ENCODE data around the gene LYPD3.
A peak's percentile ranks its signal among the peaks of the same experiment; 100 is the strongest.
"Not testable (repeated sequence)": the region's sequence is repeated elsewhere in the genome, so short reads cannot be mapped to it uniquely, and the experiment has no call there.

The LYPD3 gene

DNA sequence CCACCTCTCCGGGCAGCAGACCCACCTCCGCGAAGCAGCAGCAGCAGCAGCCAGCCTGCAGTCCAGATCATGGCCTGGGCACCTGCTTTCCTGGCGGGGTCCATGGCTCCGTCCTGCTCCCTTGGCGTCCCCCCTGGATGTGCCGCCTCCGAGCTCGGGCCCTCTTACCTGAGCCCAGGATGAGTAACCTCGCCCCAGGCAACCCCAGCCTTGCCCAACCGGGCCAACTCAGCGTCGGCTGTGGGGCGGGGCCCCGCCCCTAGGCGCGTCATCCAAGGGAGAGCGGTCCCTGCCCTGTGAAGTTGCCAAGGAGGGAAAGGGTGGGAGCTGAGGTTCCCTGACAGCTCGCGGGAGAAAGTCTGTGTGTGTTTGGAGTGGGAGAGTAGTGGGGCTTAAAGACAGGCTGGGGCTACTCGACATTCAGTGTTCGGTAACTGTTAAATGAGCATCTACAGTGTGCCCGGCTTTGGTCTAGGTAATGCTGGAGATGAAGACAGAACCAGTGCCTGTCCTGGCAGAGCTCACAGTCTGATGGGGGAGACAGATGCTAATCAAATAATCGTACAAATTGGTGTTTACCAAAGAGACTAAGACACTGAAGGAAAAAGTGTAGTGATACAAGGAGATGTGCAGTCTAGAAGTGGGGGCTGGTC is at the start of gene LYPD3:
LYPD3 (minus strand) TSS at position 141 of the 653 bp plus-strand sequence; CDS start at position 104, 37 bp downstream.
- no peak for DNase-seq (ENCODE audit: low read depth in 1 of 2, low spot score in 1 of 2)

DNA sequence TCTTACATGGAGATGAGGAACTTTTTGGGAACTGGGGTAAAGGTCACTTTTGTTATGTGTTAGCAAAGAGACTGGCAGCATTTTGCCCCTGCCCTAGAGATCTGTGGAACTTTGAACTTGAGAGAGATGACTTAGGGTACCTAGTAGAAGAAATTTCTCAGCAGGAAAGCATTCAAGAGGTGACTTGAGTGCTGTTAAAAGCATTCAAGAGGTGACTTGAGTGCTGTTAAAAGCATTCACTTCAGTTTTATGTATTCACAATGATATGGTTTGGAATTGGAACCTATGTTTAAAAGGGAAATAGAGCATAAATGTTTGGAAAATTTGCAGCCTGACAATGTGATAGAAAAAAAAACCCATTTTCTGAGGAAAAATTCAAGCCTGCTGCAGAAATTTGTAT is 47.0 kb upstream of the LYPD3 start:
- DNase-seq (ENCODE audit: low read depth in 1 of 2, low spot score in 1 of 2) = not testable (repeated sequence)

DNA sequence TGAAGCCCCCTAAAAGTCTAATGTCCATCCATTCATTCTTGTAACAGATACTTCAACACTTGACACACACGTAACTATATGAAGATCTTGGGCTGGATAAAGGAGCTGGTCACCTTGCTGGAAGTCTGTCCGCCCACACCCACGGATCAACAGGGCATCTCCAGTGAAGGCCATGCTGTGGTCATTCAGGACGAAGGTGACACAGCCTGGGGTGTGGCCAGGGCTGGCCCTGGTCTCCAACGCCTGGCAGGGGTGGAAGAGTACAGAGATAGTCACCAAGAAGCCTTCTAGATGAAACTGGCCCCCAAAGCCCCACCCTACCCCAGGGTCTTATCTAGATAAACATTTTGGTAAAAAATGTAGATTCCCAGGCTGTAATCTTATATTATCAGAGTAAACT is 45.9 kb upstream of the LYPD3 start:
- DNase-seq (ENCODE audit: low read depth in 1 of 2, low spot score in 1 of 2) = no peak

GRCh38 chr19:43510713-43511112 is 45.3 kb upstream of the LYPD3 start:
- DNase-seq (ENCODE audit: low read depth in 1 of 2, low spot score in 1 of 2) = no peak

GRCh38 chr19:43507880-43508279 is 42.5 kb upstream of the LYPD3 start:
- DNase-seq (ENCODE audit: low read depth in 1 of 2, low spot score in 1 of 2) = no peak

DNA sequence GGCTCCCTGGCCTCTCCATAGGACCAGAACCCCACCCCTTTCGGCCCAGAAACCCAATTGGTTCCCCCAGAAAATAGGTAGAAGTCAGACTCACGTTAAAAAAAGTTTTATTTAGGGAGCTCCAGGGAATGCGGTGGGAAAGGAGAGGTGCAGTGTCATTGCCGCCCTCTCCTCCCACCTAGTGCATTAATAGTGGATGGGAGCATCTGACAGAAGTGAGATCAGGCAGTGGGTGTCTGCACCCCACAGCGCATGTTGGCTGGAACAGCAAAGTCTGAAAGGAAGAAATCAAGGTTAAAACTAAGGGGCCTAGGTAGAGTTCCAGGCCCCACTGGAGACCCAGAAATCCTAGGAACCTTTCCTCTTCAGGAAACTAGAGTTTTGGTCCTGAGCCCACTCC is 41.2 kb upstream of the LYPD3 start:
- no peak for DNase-seq (ENCODE audit: low read depth in 1 of 2, low spot score in 1 of 2)

- no peak for DNase-seq (ENCODE audit: low read depth in 1 of 2, low spot score in 1 of 2)
These were observed 40.5 kb upstream of the LYPD3 start for GRCh38 chr19:43505941-43506340.

DNA sequence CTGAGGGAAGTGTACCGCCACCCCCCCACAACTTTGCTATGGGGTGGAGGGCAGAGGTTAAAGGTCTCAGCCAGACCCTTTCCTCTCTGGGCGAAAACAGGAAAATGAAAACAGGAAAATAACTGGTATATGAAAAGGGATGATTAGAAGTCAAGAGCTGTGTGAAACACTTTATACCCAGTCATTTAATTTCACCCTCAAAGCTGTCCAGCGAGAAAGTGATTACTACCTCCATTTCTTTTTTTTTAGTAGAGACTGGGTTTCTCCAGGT is 39.7 kb upstream of the LYPD3 start:
- no peak for DNase-seq (ENCODE audit: low read depth in 1 of 2, low spot score in 1 of 2)

- peak; percentile 21 to 29 for DNase-seq (ENCODE audit: low read depth in 1 of 2, low spot score in 1 of 2)
These were observed 39.2 kb upstream of the LYPD3 start, which contains the start of gene PHLDB3 for GRCh38 chr19:43504426-43505185. Gene PHLDB3 (minus strand): TSS chr19:43504746. CDS start chr19:43504118, 628 bp downstream.

- peak; percentile 98 to 99 for DNase-seq (ENCODE audit: low read depth in 1 of 2, low spot score in 1 of 2)
These were observed 38.4 kb upstream of the LYPD3 start for GRCh38 chr19:43503501-43504425.

DNA sequence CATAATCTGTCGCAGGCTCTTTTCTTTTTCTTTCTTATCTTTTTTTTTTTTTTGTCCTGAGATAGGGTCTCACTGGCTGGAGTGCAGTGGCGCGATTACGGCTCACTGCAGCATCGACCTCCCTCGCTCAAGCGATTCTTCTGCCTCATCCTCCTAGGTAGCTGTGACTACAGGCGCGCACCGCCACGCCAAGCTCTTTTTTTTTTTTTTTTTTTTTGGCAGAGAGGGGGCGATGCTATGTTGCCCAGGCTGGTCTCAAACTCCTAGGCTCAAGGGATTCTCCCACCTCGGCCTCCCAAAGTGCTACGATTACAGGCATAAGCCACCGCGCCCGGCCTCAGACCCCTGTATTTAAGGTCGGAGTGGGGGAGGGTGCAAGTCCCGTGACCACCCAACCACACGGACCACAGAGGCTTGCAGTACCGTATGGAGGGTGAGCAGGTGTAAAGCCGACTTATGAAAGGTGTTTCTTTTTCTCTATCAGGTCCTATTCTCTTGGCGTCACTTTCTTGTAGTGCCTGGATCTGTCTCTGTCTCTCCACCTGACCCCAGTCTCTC is 37.1 kb upstream of the LYPD3 start:
- no peak for DNase-seq (ENCODE audit: low read depth in 1 of 2, low spot score in 1 of 2)

- no peak for DNase-seq (ENCODE audit: low read depth in 1 of 2, low spot score in 1 of 2)
These were observed 36.4 kb upstream of the LYPD3 start for GRCh38 chr19:43501661-43502418.

DNA sequence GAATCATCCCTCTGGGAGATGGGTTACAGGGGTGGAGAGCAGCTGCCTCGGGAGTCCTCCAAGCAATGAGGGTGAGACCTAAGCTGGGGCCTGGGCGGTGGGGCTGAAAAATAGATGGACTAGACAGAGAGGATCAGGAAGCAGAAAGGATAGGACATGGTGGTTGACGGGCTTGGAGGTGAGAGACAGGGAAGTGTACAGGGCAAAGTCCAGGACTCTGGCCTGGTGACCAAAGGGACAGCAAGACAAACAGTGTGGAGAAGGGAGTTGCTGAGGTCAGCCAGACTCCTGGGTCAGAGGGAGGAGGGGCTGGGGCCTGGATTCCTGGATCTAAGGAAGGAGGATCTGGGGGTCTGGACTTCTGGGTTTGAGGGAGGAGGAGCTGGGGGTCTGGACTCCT is 33.6 kb upstream of the LYPD3 start:
- no peak for DNase-seq (ENCODE audit: low read depth in 1 of 2, low spot score in 1 of 2)

- no peak for DNase-seq (ENCODE audit: low read depth in 1 of 2, low spot score in 1 of 2)
These were observed 32.9 kb upstream of the LYPD3 start for GRCh38 chr19:43498233-43498842.

- DNase-seq (ENCODE audit: low read depth in 1 of 2, low spot score in 1 of 2) = no peak
These were observed 31.6 kb upstream of the LYPD3 start for GRCh38 chr19:43496960-43497359.

DNA sequence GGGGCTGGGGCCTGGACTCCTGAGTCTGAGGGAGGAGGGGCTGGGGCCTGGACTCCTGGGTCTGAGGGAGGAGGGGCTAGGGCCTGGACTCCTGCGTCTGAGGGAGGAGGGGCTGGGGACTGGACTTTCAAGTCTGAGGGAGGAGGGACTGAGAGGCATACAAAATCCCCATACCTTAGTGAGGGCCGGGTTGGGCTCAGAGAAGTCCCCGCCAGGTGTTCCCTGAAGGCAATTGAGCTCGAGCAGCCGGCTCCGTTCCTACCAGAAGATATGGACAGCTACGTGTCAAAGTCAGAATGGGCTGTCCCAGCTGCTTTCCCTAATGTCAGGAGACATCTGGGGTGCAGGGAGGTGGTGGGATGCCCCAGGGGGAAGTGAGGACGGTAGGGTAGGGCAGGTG is 29.7 kb upstream of the LYPD3 start:
- no peak for DNase-seq (ENCODE audit: low read depth in 1 of 2, low spot score in 1 of 2)

DNA sequence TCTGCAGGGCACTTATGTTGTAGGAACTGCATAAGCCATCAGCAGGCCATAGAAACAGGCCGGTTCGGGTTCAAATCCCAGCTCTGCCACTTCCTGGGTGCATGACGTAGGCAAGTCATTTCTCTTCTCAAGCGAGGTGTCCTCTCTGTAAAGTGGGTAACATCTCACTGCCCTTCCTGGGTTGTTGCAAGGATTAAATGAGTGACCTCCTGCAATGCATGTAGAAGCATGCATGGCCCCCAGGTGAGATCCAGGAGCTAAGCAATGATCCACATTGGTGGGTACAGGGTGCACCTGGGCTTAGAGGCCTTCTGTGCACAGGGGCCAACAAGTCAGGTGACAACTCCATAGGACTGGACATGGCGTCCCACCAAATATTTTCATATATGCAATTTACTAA is 25.4 kb upstream of the LYPD3 start:
- no peak for DNase-seq (ENCODE audit: low read depth in 1 of 2, low spot score in 1 of 2)

- no peak for DNase-seq (ENCODE audit: low read depth in 1 of 2, low spot score in 1 of 2)
These were observed 24.7 kb upstream of the LYPD3 start for GRCh38 chr19:43489979-43490599.

GRCh38 chr19:43489310-43489709 is 23.9 kb upstream of the LYPD3 start:
- DNase-seq (ENCODE audit: low read depth in 1 of 2, low spot score in 1 of 2) = no peak

GRCh38 chr19:43488179-43488578 is 22.8 kb upstream of the LYPD3 start:
- DNase-seq (ENCODE audit: low read depth in 1 of 2, low spot score in 1 of 2) = no peak

All from stimulated activated CD4-positive, alpha-beta T cell treated with anti-CD3 and anti-CD28 coated beads, Interleukin-15, amount 100 ng/mL, for 1 hour (primary cell).